CD8-positive, alpha-beta memory T cell (primary cell): ENCODE results near the gene TXNRD2. TPM values are rescaled to one million over a fixed set of nuclear protein-coding genes. Genes with fewer than 3 reads are reported as not detected.

Experiments
- CTCF ChIA-PET: fragments of 350-600 bp; sonication (Branson Sonifier 250); formaldehyde crosslinking; loops from one replicate; lab custom pipeline; 2021; ENCODE audit warnings: antibody characterized with exemption; lab: Charles Lee
- POLR2A ChIA-PET: fragments of 350-600 bp; sonication (Branson Sonifier 250); formaldehyde crosslinking; loops from one replicate; lab custom pipeline; 2021; ENCODE audit warnings: antibody characterized with exemption; lab: Charles Lee
- DNase-seq, 5 donors: peaks; one replicate each; pipeline versions ENCODE4 v3.0.0 to v3.0.0-alpha.2; 2020 to 2022; ENCODE audit warnings: mixed read lengths in 1 of 5
- H3K27ac ChIP-seq: one replicate; pipeline ENCODE4 v1.7.0; 2013; ENCODE audit warnings: low read depth, mild to moderate bottlenecking, low read length, moderate library complexity
- H3K27me3 ChIP-seq: 2 replicates; pipeline ENCODE4 v1.7.0; 2013; ENCODE audit warnings: low read length, mild to moderate bottlenecking; ENCODE audit not compliant: insufficient read depth, poor library complexity, severe bottlenecking
- H3K36me3 ChIP-seq: 2 replicates; pipeline ENCODE4 v1.7.0; 2013; ENCODE audit warnings: mild to moderate bottlenecking, low read length, moderate library complexity; ENCODE audit not compliant: insufficient read depth
- H3K4me1 ChIP-seq: 2 replicates; pipeline ENCODE4 v1.7.0; 2013; ENCODE audit warnings: mild to moderate bottlenecking, low read length, moderate library complexity; ENCODE audit not compliant: insufficient read depth
- H3K4me3 ChIP-seq: 2 replicates; pipeline ENCODE4 v1.7.0; 2013; ENCODE audit warnings: mild to moderate bottlenecking, low read length
- H3K9me3 ChIP-seq: 2 replicates; pipeline ENCODE4 v1.7.0; 2013; ENCODE audit warnings: mild to moderate bottlenecking, low read length
- H3K27ac Mint-ChIP-seq, 8 donors: one replicate each; pipeline ENCODE4 v1.8.0; 2020 to 2021; ENCODE audit warnings: mixed read lengths in 8 of 8, mild to moderate bottlenecking in 6 of 8, inconsistent platforms in 3 of 8, moderate library complexity in 3 of 8
- H3K27me3 Mint-ChIP-seq, 2 donors: one replicate each; pipeline ENCODE4 v1.8.0; 2020 to 2021; ENCODE audit warnings: mixed read lengths in 2 of 2, mild to moderate bottlenecking in 1 of 2, moderate library complexity in 1 of 2
- H3K36me3 Mint-ChIP-seq, 3 donors: one replicate each; pipeline ENCODE4 v1.8.0; 2020 to 2021; ENCODE audit warnings: mixed read lengths in 3 of 3, inconsistent platforms in 1 of 3, mild to moderate bottlenecking in 1 of 3
- H3K4me1 Mint-ChIP-seq, 3 donors: one replicate each; pipeline ENCODE4 v1.8.0; 2020 to 2021; ENCODE audit warnings: mixed read lengths in 3 of 3, inconsistent platforms in 1 of 3, mild to moderate bottlenecking in 1 of 3
- H3K4me3 Mint-ChIP-seq, 7 donors: one replicate each; pipeline ENCODE4 v1.8.0; 2020 to 2021; ENCODE audit warnings: mixed read lengths in 7 of 7, mild to moderate bottlenecking in 6 of 7, moderate library complexity in 4 of 7, inconsistent platforms in 2 of 7
- H3K9me3 Mint-ChIP-seq, 5 donors: one replicate each; pipeline ENCODE4 v1.8.0; 2020 to 2022; ENCODE audit warnings: mixed read lengths in 5 of 5, mild to moderate bottlenecking in 3 of 5, moderate library complexity in 2 of 5, inconsistent platforms in 1 of 5
- polyA plus RNA-seq: library from polyadenylated mRNA; unstranded; fragments of 300-500 nt; fragmentation: Illumina TruSeq; gene quantifications from one replicate; pipeline ENCODE4 v1.2.3, GENCODE V29; 2021
- total RNA-seq, 2 experiments: library from RNA; stranded (reverse); gene quantifications; one replicate each; pipeline ENCODE4 v1.2.3, GENCODE V29; 2021

TXNRD2 gene
- total and polyA plus RNA-seq, 3 experiments from 2014 or later, result 13.8 to 27.9 (median 27.6) TPM

- no peak for DNase-seq
- no peaks in the 10 kb centered on the region for H3K9me3 Mint-ChIP-seq
- Histone ChIP-seq H3K27ac (no peak overlapping the region), H3K36me3 (no peaks in the 10 kb centered on the region), H3K9me3 (no peaks in the 10 kb centered on the region), H3K4me3 (no peak overlapping the region), H3K4me1 (peaks cover 22% of the 10 kb centered on the region), H3K27me3 (no peaks in the 10 kb centered on the region)
- peaks cover 0 to 2% (median 0%) of the 10 kb centered on the region in 3 donors for H3K36me3 Mint-ChIP-seq
- ChIA-PET CTCF (no interaction called here), POLR2A (no interaction called here)
- H3K27me3 Mint-ChIP-seq, result no peaks in the 10 kb centered on the region
- H3K27ac Mint-ChIP-seq, result no peak overlapping the region
- H3K4me1 Mint-ChIP-seq, result peaks cover 0 to 3% (median 0%) of the 10 kb centered on the region in 3 donors
- no peak overlapping the region for H3K4me3 Mint-ChIP-seq
Measured at GRCh38 chr22:19879643-19879991, 62.0 kb downstream of the TXNRD2 start.

DNA sequence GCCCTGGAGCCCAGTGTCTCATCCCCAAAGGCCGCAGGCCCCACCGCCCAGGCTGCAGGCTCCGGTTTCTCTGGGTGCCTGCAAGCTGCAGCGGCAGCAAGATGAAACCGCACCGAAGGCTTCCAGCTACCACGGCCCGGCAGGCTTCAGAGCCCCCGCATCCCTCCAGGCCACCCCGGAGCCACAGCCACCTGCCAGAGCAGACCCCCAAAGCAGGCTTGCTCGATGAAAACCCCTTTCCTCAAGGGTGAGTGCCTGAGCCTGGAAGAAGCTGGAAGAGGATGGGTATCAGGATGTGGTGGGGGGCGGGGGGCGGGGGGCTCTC is 62.4 kb downstream of the TXNRD2 start:
- Mint-ChIP-seq H3K4me1 (peaks cover 0 to 6% (median 0%) of the 10 kb centered on the region in 3 donors), H3K27ac (no peak overlapping the region), H3K36me3 (peaks cover 0 to 2% (median 0%) of the 10 kb centered on the region in 3 donors), H3K4me3 (no peak overlapping the region), H3K27me3 (no peaks in the 10 kb centered on the region), H3K9me3 (no peaks in the 10 kb centered on the region)
- Histone ChIP-seq H3K4me1 (peaks cover 22% of the 10 kb centered on the region), H3K9me3 (no peaks in the 10 kb centered on the region), H3K36me3 (no peaks in the 10 kb centered on the region), H3K27ac (no peak overlapping the region), H3K4me3 (no peak overlapping the region), H3K27me3 (no peaks in the 10 kb centered on the region)
- ChIA-PET CTCF (interaction anchor here (1.4 kb wide), 1 partner anchor 149 kb away, joined by 3 read pairs; no protein-coding TSS in a partner anchor), POLR2A (no interaction called here)
- no peak for DNase-seq

GRCh38 chr22:19878461-19879245 is 63.0 kb downstream of the TXNRD2 start:
- ChIA-PET POLR2A (no interaction called here), CTCF (interaction anchor here (1.4 kb wide), 1 partner anchor 148 kb away, joined by 3 read pairs; no protein-coding TSS in a partner anchor)
- Mint-ChIP-seq H3K9me3 (no peaks in the 10 kb centered on the region), H3K36me3 (peaks cover 0 to 2% (median 0%) of the 10 kb centered on the region in 3 donors), H3K27ac (peak overlapping the region in 1 of 8 donors; percentile 41), H3K4me1 (peaks cover 0 to 9% (median 0%) of the 10 kb centered on the region in 3 donors), H3K27me3 (no peaks in the 10 kb centered on the region), H3K4me3 (no peak overlapping the region)
- Histone ChIP-seq H3K27ac (no peak overlapping the region), H3K9me3 (no peaks in the 10 kb centered on the region), H3K4me3 (no peak overlapping the region), H3K36me3 (no peaks in the 10 kb centered on the region), H3K27me3 (no peaks in the 10 kb centered on the region), H3K4me1 (peaks cover 24% of the 10 kb centered on the region)
- DNase-seq, result no peak

- Histone ChIP-seq H3K4me3 (no peak overlapping the region), H3K36me3 (no peaks in the 10 kb centered on the region), H3K4me1 (peaks cover 24% of the 10 kb centered on the region), H3K27ac (no peak overlapping the region), H3K9me3 (no peaks in the 10 kb centered on the region), H3K27me3 (no peaks in the 10 kb centered on the region)
- Mint-ChIP-seq H3K36me3 (peaks cover 0 to 2% (median 0%) of the 10 kb centered on the region in 3 donors), H3K4me1 (peaks cover 0 to 9% (median 0%) of the 10 kb centered on the region in 3 donors), H3K27me3 (no peaks in the 10 kb centered on the region), H3K9me3 (no peaks in the 10 kb centered on the region), H3K4me3 (no peak overlapping the region), H3K27ac (peak overlapping the region in 2 of 8 donors; percentile 17 to 70)
- CTCF ChIA-PET, result interaction anchor here (1.4 kb wide), 1 partner anchor 147 kb away, joined by 3 read pairs; no protein-coding TSS in a partner anchor
- DNase-seq, result no peak
- POLR2A ChIA-PET, result no interaction called here
Measured at GRCh38 chr22:19877626-19878339, 63.8 kb downstream of the TXNRD2 start.

GRCh38 chr22:19876941-19877625 is 64.5 kb downstream of the TXNRD2 start:
- ChIA-PET CTCF (no interaction called here), POLR2A (no interaction called here)
- H3K4me1 Mint-ChIP-seq, result peaks cover 0 to 9% (median 0%) of the 10 kb centered on the region in 3 donors
- H3K27me3 Mint-ChIP-seq, result no peaks in the 10 kb centered on the region
- Histone ChIP-seq H3K36me3 (no peaks in the 10 kb centered on the region), H3K4me1 (peaks cover 23% of the 10 kb centered on the region), H3K9me3 (no peaks in the 10 kb centered on the region), H3K4me3 (no peak overlapping the region), H3K27ac (no peak overlapping the region), H3K27me3 (no peaks in the 10 kb centered on the region)
- no peak overlapping the region for H3K4me3 Mint-ChIP-seq
- peak overlapping the region in 1 of 8 donors; percentile 17 for H3K27ac Mint-ChIP-seq
- DNase-seq, result no peak
- peaks cover 0 to 2% (median 0%) of the 10 kb centered on the region in 3 donors for H3K36me3 Mint-ChIP-seq
- no peaks in the 10 kb centered on the region for H3K9me3 Mint-ChIP-seq

DNA sequence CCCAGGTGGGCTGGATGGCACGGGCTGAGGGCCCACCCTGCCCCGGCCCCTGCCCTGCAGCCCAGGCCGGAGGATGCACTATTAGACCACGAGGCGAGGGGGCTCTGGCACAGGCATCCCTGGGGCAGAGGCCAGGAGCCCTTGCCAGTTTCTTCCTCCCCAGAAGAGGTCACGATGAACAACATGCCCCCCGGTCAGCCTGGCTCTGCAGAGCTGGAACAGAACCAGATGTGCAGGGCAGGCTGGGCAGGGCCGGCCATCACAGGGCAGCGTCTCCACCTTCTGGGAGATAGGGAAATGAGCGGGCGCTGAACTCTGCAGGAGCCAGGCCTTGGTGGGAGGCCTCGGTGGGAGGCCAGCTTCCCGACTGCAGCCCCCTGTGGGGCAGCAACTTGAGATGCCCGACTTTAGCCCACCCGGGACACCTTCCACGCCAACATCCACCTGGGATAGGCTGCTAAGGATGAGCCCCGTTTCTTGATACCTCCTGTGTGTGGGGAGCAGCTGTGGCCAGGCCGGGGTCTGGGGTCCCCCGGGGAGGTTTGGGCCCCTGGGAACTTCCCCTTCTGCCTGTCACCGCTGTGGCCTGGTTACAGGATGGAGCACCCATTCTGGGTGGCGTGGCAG is 65.2 kb downstream of the TXNRD2 start:
- DNase-seq, result no peak
- H3K4me3 Mint-ChIP-seq, result no peak overlapping the region

DNA sequence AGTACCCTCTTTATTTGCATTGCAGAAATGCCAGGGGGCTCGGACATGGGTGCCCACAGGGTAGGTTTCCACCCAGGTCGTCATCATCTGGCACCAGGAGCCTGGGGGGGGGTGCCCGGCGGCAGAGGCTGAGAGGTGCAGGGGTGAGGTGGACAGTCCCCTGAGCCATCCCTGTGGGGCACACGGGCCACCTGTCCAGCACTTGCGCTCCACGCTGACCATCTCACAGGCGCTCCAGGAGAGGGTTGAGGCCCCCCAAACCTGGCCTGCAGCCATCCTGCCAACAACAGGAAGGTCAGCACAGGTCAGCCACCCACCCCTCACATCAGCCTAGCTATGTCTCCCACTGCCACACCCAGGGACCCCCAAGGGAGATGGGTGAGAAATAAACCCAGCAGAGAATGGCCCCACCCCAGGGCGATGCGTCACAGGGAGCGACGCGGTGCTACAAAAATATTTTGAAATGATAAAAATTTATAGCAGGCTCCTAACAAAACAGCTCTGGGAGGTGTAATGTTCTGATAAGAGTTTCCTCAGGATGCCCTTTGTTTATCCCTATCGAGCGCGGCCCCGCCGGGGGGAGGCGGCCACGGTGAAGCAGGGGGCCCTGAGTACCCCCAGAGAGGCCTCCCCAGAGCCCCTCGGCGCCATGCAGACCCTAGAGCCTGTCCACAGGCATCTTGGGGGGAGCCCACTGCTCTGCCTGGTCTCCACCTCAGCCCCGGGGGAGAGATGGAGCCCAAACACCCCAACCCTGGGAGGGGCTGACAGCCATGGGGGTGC is 65.9 kb downstream of the TXNRD2 start:
- Mint-ChIP-seq H3K27ac (no peak overlapping the region), H3K4me3 (no peak overlapping the region), H3K4me1 (peaks cover 0 to 9% (median 0%) of the 10 kb centered on the region in 3 donors), H3K27me3 (no peaks in the 10 kb centered on the region), H3K36me3 (peaks cover 0 to 2% (median 0%) of the 10 kb centered on the region in 3 donors), H3K9me3 (no peaks in the 10 kb centered on the region)
- no peak for DNase-seq
- H3K4me3 ChIP-seq, result no peak overlapping the region
- CTCF ChIA-PET, result no interaction called here
- no peaks in the 10 kb centered on the region for H3K27me3 ChIP-seq
- no peaks in the 10 kb centered on the region for H3K36me3 ChIP-seq
- no peak overlapping the region for H3K27ac ChIP-seq
- H3K9me3 ChIP-seq, result no peaks in the 10 kb centered on the region
- POLR2A ChIA-PET, result no interaction called here
- H3K4me1 ChIP-seq, result peaks cover 16% of the 10 kb centered on the region

More for the DNA sequence above, 65.2 kb downstream of the TXNRD2 start:
- Histone ChIP-seq H3K27ac (no peak overlapping the region), H3K36me3 (no peaks in the 10 kb centered on the region), H3K27me3 (no peaks in the 10 kb centered on the region), H3K4me1 (peaks cover 17% of the 10 kb centered on the region), H3K9me3 (no peaks in the 10 kb centered on the region), H3K4me3 (no peak overlapping the region)
- no peak overlapping the region for H3K27ac Mint-ChIP-seq
- CTCF ChIA-PET, result no interaction called here
- H3K4me1 Mint-ChIP-seq, result peaks cover 0 to 9% (median 0%) of the 10 kb centered on the region in 3 donors
- H3K36me3 Mint-ChIP-seq, result peaks cover 0 to 2% (median 0%) of the 10 kb centered on the region in 3 donors
- H3K9me3 Mint-ChIP-seq, result no peaks in the 10 kb centered on the region
- POLR2A ChIA-PET, result no interaction called here
- H3K27me3 Mint-ChIP-seq, result no peaks in the 10 kb centered on the region
